ENCODE data around the gene SLC12A7.

The SLC12A7 gene

DNA sequence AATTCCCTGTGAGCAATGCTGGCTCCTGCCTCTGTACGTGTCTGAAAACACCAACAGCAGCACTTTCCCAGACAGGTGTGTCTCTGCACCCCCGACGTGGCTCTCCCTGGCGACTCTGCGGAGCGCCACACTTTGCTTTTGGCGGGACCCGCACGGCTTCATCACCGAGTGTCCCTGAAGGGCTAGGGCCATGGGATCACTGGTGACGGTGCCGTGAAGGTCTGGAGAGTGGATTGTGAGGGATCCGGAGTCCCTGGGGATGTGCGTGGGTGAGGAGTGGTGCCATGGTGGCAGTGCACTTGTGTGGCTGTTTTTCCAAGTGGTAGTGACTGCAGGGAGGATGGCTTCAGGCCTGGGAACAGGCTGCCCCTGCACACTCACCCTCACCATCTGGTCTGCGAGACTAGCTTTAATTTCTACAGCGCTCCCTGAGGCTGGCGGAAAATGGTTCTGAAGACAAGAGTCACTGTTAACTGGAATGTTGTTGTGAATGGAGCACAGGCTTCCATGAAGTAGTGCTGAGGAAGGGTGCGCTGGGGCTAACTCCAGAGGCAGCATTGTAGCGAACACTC lies 100.0 kb downstream of the SLC12A7 start:
- no peaks in the 10 kb centered on the region for H3K9me3 ChIP-seq (ENCODE audit: control insufficient read depth, low read length)
- H3K27ac ChIP-seq (ENCODE audit: low read depth, low read length, severe bottlenecking) = no peak overlapping the region
- no peaks in the 10 kb centered on the region for H3K36me3 ChIP-seq (ENCODE audit: control insufficient read depth, insufficient read depth, low read length)
- WGBS, 2 experiments (ENCODE audit: insufficient coverage in 2 of 2) = 94 to 96% methylated on average over 13 to 18 of the region's 19 CpGs
- H3K4me1 ChIP-seq (ENCODE audit: control insufficient read depth, insufficient read depth, low read length, poor library complexity, severe bottlenecking) = no peaks in the 10 kb centered on the region
- H3K4me3 ChIP-seq (ENCODE audit: extremely low read depth, insufficient read depth, low read length, poor library complexity, severe bottlenecking) = no peak overlapping the region

DNA sequence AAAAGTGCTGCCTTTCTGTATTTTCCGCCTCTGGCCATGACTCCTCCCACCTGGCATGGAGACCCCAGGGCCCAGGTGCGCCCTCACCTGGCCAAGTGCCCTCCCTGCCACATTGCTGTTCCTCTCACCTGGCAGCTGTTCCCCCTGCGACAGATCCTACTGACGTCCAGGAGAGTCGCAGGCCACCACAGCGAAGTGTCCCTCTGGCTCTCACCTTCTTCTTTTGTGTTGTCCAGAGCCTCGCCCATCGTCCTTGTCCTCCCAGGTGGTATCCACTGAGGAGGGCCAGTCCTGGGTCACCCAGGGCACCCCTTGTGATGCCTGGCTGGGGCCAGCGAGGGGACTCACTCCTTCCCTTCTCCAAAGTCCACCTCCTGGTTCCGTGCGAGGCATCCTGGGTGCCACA lies 100.6 kb downstream of the SLC12A7 start:
- Histone ChIP-seq H3K27ac (ENCODE audit: low read depth, low read length, severe bottlenecking) (no peak overlapping the region), H3K9me3 (ENCODE audit: control insufficient read depth, low read length) (no peaks in the 10 kb centered on the region), H3K4me1 (ENCODE audit: control insufficient read depth, insufficient read depth, low read length, poor library complexity, severe bottlenecking) (no peaks in the 10 kb centered on the region), H3K36me3 (ENCODE audit: control insufficient read depth, insufficient read depth, low read length) (no peaks in the 10 kb centered on the region), H3K4me3 (ENCODE audit: extremely low read depth, insufficient read depth, low read length, poor library complexity, severe bottlenecking) (no peak overlapping the region)
- 62 to 73% methylated on average over 10 of the region's 11 CpGs for WGBS, 2 experiments (ENCODE audit: insufficient coverage in 2 of 2)

- Histone ChIP-seq H3K27ac (ENCODE audit: low read depth, low read length, severe bottlenecking) (no peak overlapping the region), H3K9me3 (ENCODE audit: control insufficient read depth, low read length) (no peaks in the 10 kb centered on the region), H3K36me3 (ENCODE audit: control insufficient read depth, insufficient read depth, low read length) (no peaks in the 10 kb centered on the region), H3K4me1 (ENCODE audit: control insufficient read depth, insufficient read depth, low read length, poor library complexity, severe bottlenecking) (no peaks in the 10 kb centered on the region), H3K4me3 (ENCODE audit: extremely low read depth, insufficient read depth, low read length, poor library complexity, severe bottlenecking) (no peak overlapping the region)
- WGBS, 2 experiments (ENCODE audit: insufficient coverage in 2 of 2) = 66 to 80% methylated on average over 7 to 12 of the region's 13 CpGs
Measured at GRCh38 chr5:1010641-1011046, 101.2 kb downstream of the SLC12A7 start.

GRCh38 chr5:1010181-1010510 lies 101.7 kb downstream of the SLC12A7 start:
- 29 to 75% methylated on average over 1 to 2 of the region's 4 CpGs for WGBS, 2 experiments (ENCODE audit: insufficient coverage in 2 of 2)
- no peaks in the 10 kb centered on the region for H3K4me1 ChIP-seq (ENCODE audit: control insufficient read depth, insufficient read depth, low read length, poor library complexity, severe bottlenecking)
- H3K9me3 ChIP-seq (ENCODE audit: control insufficient read depth, low read length) = no peaks in the 10 kb centered on the region
- no peak overlapping the region for H3K27ac ChIP-seq (ENCODE audit: low read depth, low read length, severe bottlenecking)
- no peak overlapping the region for H3K4me3 ChIP-seq (ENCODE audit: extremely low read depth, insufficient read depth, low read length, poor library complexity, severe bottlenecking)
- no peaks in the 10 kb centered on the region for H3K36me3 ChIP-seq (ENCODE audit: control insufficient read depth, insufficient read depth, low read length)

DNA sequence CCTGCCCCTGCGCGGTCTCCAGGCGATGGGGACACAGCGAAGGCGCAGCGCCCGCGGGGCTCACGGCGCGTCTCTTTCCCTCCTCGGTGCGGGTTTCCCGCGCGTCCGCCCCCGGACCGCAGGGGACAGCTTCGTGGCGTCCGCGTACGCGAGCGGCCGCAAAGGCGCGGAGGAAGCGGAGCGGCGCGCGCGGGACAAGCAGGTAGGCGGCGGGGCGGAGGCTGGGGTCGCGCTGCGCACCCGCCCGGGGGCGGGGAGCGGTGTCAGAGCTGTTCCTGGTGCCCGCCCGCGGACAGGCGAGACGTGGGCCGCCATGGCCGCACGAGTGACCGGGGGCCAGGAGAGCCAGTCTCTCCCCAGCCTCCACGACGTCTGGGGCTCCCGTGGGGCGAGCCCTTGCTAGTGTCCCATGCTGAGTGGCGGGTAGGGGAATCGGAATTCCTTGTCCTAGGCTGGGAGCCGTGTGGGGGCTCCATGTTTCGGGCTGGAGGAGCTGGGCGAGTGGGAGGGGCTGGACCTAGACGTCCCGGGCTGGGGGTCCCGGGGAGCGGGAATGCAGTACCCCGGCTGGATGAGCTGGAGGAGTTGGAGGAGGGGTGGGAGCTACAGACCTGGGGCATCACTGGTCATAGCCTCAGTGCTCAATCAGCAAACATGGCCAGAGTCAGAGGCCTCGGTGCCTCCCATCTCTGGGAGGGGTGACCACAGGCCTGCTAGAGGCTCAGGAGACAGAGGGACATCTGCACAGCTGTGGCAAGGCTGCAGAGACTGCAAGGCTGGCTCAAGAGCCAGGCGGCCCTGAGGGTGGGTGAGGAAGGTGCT lies 102.3 kb downstream of the SLC12A7 start:
- H3K4me3 ChIP-seq (ENCODE audit: extremely low read depth, insufficient read depth, low read length, poor library complexity, severe bottlenecking) = peak overlapping the region; percentile 32
- H3K9me3 ChIP-seq (ENCODE audit: control insufficient read depth, low read length) = no peaks in the 10 kb centered on the region
- WGBS, 2 experiments (ENCODE audit: insufficient coverage in 2 of 2) = 6 to 12% methylated on average over 44 to 53 of the region's 70 CpGs
- H3K27ac ChIP-seq (ENCODE audit: low read depth, low read length, severe bottlenecking) = no peak overlapping the region
- H3K36me3 ChIP-seq (ENCODE audit: control insufficient read depth, insufficient read depth, low read length) = no peaks in the 10 kb centered on the region
- H3K4me1 ChIP-seq (ENCODE audit: control insufficient read depth, insufficient read depth, low read length, poor library complexity, severe bottlenecking) = no peaks in the 10 kb centered on the region

- peak within 1 kb of the TSS; percentile 32 for H3K4me3 ChIP-seq (ENCODE audit: extremely low read depth, insufficient read depth, low read length, poor library complexity, severe bottlenecking)
- 3 to 5% methylated on average over 47 to 51 of the region's 108 CpGs for WGBS, 2 experiments (ENCODE audit: insufficient coverage in 2 of 2)
- H3K27ac ChIP-seq (ENCODE audit: low read depth, low read length, severe bottlenecking) = no peak within 1 kb of the TSS
- H3K4me1 ChIP-seq (ENCODE audit: control insufficient read depth, insufficient read depth, low read length, poor library complexity, severe bottlenecking) = peaks cover 3% of the 10 kb centered on the region
- no peaks in the 10 kb centered on the region for H3K9me3 ChIP-seq (ENCODE audit: control insufficient read depth, low read length)
- H3K36me3 ChIP-seq (ENCODE audit: control insufficient read depth, insufficient read depth, low read length) = no peaks in the 10 kb centered on the region
Measured at GRCh38 chr5:1008451-1009358, 103.2 kb downstream of the SLC12A7 start, which contains the start of gene NKD2. NKD2 (plus strand) TSS chr5:1008802; CDS start chr5:1009058, 256 bp downstream.

DNA sequence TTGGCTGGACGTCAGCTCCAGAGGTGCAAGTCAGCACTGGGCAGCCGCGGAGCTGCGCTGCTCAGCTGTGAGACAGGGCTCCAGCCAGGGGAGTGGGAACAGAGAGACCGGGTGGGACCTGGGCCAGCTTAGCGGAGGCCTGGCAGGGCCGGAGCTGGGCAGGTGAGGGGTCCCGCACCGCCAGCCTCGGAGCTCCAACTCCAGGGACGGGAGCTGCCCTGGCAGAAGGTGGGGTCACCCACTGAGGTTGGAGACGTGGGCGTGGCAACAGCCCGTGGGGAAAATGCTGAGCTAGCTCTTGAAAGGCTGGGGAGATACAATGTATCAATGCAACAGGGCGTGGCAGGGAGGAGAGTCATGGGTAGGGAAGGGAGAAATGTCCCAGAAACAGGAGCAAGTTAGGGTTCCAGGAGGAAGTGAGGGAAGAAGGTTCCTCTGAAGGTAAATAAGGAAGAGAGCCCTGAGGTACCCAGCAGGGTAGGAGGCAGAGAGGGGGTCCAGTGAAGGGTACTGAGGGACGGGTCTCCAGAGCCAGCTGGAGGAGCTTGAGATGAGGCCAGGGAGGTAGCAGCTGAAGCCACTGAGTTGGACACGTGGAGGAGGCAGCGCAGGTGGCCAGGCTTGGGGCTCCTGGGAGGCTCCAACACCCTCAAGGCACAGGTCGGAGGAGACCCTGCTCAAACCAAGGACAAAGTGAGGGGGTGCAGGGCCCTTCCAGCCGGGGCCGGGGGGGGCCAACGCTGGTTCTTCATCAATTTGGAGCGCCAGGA lies 104.0 kb downstream of the SLC12A7 start:
- Histone ChIP-seq H3K9me3 (ENCODE audit: control insufficient read depth, low read length) (no peaks in the 10 kb centered on the region), H3K4me3 (ENCODE audit: extremely low read depth, insufficient read depth, low read length, poor library complexity, severe bottlenecking) (no peak overlapping the region), H3K27ac (ENCODE audit: low read depth, low read length, severe bottlenecking) (no peak overlapping the region), H3K4me1 (ENCODE audit: control insufficient read depth, insufficient read depth, low read length, poor library complexity, severe bottlenecking) (peaks cover 3% of the 10 kb centered on the region), H3K36me3 (ENCODE audit: control insufficient read depth, insufficient read depth, low read length) (no peaks in the 10 kb centered on the region)
- WGBS, 2 experiments (ENCODE audit: insufficient coverage in 2 of 2) = 79 to 81% methylated on average over 22 to 23 of the region's 23 CpGs

- 86 to 95% methylated on average over 15 to 17 of the region's 17 CpGs for WGBS, 2 experiments (ENCODE audit: insufficient coverage in 2 of 2)
Measured at GRCh38 chr5:1007221-1007680, 104.6 kb downstream of the SLC12A7 start.

GRCh38 chr5:1006656-1007071 lies 105.2 kb downstream of the SLC12A7 start:
- WGBS, 2 experiments (ENCODE audit: insufficient coverage in 2 of 2) = 94 to 100% methylated on average over 2 to 3 of the region's 5 CpGs
- H3K4me1 ChIP-seq (ENCODE audit: control insufficient read depth, insufficient read depth, low read length, poor library complexity, severe bottlenecking) = peaks cover 3% of the 10 kb centered on the region
- H3K9me3 ChIP-seq (ENCODE audit: control insufficient read depth, low read length) = no peaks in the 10 kb centered on the region
- no peak overlapping the region for H3K4me3 ChIP-seq (ENCODE audit: extremely low read depth, insufficient read depth, low read length, poor library complexity, severe bottlenecking)
- no peaks in the 10 kb centered on the region for H3K36me3 ChIP-seq (ENCODE audit: control insufficient read depth, insufficient read depth, low read length)
- H3K27ac ChIP-seq (ENCODE audit: low read depth, low read length, severe bottlenecking) = no peak overlapping the region

More at GRCh38 chr5:1007221-1007680, 104.6 kb downstream of the SLC12A7 start:
- Histone ChIP-seq H3K36me3 (ENCODE audit: control insufficient read depth, insufficient read depth, low read length) (no peaks in the 10 kb centered on the region), H3K4me3 (ENCODE audit: extremely low read depth, insufficient read depth, low read length, poor library complexity, severe bottlenecking) (no peak overlapping the region), H3K27ac (ENCODE audit: low read depth, low read length, severe bottlenecking) (no peak overlapping the region), H3K9me3 (ENCODE audit: control insufficient read depth, low read length) (no peaks in the 10 kb centered on the region), H3K4me1 (ENCODE audit: control insufficient read depth, insufficient read depth, low read length, poor library complexity, severe bottlenecking) (peaks cover 3% of the 10 kb centered on the region)
